Hypothalamus (tissue), 51 donors: Measurements from ENCODE around the gene TEKT2.
A peak's percentile ranks its signal among the peaks of the same experiment; 100 is the strongest.

Experiments
- DNase-seq, 51 donors: peaks; one replicate each; lab custom pipeline; 2025; lab: John Stamatoyannopoulos, UW

The TEKT2 gene, protein sequence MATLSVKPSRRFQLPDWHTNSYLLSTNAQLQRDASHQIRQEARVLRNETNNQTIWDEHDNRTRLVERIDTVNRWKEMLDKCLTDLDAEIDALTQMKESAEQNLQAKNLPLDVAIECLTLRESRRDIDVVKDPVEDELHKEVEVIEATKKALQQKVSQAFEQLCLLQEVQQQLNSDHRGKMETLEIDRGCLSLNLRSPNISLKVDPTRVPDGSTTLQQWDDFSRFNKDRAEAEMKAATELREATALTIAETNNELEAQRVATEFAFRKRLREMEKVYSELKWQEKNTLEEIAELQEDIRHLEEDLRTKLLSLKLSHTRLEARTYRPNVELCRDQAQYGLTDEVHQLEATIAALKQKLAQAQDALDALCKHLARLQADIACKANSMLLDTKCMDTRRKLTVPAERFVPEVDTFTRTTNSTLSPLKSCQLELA

DNA sequence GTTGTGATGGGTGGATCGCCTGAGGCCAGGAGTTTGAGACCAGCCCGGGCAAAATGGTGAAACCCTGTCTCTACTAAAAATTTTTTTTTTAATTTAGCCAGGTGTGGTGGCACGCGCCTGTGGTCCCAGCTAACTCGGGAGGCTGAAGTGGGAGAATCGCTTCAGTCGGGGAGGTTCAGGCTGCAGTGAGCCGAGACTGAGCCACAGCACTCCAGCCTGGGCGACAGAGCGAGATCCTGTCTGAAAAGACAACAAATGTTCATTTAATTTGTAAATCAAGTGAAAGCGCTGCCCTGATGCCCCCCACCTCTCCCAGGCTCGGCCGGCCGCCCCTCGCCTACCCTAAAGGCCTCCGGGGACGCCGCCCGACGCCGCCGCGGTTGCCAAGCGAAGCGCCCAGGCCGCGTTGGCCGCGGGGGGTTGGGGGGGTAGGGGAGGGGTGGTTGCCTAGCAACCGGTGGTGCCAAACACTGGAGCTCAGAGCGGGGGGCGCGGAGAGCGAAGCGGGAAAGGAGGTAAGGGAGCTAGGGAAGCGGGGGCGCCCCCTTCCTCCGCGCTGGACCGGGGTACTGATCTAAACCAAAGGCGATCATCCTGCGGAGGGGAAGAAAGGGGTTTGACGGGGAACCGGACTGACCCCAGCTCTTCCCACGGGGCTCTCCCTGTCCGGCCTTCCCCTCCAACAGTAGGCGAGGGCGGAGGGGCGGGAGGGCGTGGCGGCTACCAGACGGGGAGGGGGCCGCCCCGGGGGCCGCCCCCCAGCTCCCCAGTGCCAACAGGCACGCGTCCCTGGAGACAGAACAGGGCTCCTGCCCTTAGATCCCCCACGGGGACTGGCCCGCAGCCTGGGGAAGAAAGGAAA lies at the start of gene TEKT2:
Gene TEKT2 (plus strand): TSS at position 460 of the 862 bp plus-strand sequence. CDS start 828 bp downstream, outside the sequence.
- DNase-seq = peak in 41 of 51 donors; percentile 15 to 79 (median 55)

DNA sequence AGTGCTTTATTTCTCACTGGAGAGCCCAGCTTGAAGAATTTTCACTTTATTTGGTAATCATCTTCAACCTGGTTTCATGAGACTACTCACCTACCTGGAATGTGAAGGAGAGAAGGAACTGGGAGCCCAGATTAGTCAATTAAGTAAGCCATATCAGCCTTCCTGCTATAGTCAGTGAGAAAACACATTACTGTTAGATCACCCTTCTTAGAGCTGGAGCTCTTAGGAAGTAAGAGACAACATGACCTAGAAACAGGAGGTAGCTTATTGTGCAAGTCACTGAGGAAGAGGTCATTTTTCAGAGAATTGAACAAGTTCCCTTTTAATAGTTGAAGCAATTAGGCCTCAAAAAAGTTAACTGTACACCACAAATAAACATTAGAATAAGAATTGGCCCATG lies 49.2 kb upstream of the TEKT2 start:
- no peak for DNase-seq

DNA sequence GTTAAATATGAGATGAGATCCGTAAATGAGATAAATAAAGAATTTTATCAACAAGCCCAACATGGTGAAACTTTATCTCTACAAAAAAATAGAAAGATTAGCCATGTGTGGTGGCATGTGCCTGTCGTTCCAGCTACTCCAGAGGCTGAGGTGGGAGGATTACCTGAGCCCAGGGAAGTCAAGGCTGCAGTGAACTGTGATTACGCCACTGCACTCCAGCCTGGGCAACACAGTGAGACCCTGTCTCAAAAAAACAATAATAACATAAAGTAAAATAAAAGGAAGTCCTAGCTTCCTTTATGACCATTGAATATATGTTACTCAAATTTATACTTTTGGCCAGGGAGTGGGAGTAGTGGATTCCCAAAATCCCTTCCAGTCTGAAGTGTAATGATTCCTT lies 48.7 kb upstream of the TEKT2 start:
- no peak for DNase-seq

DNA sequence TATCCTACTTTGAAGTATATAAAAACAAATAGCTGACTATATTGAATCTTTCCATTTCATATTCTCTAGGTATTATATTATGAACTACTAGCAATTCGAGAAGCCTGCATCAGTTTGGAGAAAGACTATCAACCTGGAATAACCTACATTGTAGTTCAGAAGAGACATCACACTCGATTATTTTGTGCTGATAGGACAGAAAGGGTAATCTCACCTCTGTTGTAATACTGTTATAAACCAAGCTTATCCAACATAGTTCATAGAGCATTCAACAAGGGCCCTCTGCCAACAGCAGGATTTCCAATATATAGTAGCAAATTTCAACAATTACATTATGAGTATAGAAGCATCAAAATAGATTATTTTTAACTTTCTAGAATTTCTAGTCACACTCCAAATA lies 43.7 kb upstream of the TEKT2 start:
- no peak for DNase-seq

DNA sequence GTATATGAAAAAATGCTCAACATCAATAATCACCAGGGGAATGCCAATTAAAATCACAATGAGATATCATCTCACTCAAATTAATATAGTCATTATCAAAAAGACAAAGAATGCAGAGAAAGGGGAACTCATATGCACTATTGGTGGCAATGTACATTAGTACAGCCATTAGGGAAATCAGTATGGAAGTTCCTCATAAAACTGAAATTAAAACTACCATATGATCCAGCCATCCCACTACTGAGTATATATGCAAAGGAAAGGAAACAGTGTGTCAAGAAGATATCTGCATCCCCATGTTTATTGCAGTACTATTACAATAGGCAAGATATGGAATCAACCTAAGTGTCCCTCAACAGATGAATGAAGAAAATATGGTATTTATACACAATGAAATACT lies 32.1 kb upstream of the TEKT2 start:
- no peak for DNase-seq

DNA sequence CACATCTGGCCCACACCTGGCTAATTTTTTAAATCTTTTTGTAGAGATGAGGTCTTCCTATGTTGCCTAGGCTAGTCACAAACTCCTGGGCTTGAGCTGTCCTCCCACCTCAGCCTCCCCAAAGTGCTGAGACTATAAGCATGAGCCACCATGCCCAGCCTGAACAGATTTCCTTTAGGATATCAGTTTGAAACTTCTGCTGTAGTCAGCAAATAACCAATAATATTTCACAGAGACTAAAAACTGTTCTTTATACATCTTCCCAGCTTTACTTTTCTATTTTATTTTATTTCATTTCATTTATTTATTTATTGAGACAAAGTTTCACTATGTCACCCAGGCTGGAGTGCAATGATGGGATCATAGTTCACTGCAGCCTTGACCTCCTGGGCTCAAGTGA lies 29.9 kb upstream of the TEKT2 start:
- DNase-seq = no peak

DNA sequence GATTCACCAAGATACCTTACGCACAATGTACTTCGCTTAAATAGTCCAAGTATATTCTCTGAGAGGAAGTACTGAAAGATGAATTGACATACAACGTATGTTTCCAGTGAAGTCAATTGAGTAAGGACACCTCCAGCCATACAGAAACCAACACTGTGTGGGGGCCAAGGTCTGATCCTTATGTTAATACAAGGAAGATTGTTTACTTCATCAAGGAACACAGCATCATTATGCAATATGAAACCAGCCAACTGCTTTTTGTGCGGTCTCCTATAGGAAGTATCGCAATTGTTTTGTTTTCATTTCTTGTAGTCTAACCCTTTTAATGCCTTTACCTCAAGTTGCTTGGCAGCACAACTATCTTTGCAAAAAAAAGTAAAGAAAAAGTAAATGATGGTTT lies 28.2 kb upstream of the TEKT2 start:
- no peak for DNase-seq

DNA sequence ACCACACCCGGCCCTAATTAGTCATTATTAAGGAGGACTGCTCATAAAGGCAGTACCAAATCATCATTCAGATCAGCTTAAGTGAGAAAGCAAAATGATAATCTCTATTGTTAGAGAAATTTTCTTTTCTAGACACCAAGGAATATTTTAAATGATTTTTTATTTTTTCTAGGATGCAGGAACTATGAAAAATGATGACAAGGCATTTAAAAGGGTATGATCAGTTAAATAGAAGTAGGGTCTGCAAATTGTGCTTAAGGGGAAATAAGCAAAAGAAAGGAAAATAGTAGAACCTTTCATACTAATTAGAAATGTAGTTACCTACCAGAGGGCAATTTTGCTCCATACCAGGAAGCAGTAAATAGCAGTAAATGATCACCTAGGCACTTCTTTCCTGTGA lies 21.6 kb upstream of the TEKT2 start:
- no peak for DNase-seq

DNA sequence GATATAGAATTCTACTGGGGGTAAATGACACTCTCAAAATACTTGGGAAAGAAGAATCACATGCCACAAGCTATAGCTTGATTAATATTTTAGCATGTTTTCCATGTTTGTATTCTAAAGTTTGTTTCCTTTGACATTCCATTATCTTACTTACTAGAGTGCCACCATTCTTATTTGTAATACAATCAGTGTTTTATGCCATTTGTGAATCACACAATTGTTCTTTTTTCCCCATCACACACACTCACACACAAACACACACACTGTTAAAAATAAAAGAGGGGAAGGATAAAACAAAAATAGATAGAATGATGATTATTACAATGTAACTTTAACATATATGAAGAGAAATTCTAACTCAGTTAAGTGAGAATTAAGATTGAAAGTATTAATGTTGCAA lies 16.0 kb upstream of the TEKT2 start:
- DNase-seq = peak in 1 of 51 donors; percentile 15

DNA sequence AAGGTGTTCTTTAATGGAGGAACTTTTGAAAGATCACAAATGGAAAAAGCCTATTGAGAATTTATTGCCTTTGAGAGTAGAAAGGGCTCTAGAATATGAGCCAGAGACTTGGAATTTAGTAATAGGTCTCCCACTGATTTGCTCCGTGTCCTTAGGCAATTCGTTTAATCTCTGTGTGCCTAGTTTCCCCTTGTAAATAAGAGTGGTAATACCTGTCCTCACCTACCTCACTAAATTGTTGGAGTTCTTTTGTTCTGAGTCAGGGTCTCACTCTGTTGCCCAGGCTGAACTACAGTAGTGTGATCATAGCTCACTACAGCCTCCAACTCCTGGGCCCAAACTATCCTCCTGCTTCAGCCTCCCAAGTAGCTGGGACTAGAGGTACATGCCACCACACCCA lies 15.0 kb upstream of the TEKT2 start:
- DNase-seq = no peak

DNA sequence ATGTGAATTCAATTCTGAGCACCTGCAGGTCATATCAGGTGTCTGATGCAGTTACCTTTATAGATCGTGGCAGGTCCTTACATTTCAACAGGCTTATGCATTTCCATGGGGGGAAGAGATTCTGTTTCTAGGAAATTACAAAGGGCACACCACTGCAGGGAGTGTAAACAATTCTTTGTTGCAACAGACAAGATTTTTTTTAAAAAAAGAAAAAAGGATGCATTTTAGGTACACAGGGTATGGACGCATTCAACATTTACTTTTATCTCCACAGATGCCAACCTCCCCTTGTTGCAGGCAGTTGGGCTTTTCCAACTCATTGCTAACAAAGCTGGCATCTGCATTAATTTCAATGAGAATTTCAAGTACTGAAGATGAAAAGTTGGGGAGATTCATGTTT lies 13.5 kb upstream of the TEKT2 start:
- DNase-seq = no peak

DNA sequence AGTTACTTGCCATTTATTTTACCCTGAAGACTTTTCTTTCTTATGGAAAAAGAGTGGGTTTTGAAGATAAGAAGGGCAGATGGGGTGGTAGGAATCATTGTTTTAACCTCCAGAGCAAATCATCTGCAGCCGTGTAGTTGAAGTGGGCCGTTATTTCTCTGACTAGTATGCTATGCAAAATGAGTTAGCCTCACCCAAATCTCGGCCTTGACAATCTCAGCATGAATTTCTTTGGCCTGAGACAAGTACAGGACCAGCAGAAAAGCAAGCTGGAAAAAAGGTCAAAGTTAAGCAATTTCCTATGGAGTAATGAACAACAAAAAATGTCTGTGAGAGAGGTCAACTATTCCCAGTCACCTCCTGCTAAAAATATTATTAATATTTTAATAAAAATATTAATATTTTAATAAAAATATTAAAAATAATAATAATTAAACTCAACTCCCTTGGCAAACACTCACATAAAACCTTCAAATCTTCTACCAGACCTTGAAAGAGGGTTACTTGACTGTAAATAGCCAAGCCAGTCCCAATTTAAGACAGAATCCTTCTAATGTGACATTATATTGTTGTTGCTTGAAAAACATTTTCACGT lies 6.8 kb upstream of the TEKT2 start:
- DNase-seq = no peak

DNA sequence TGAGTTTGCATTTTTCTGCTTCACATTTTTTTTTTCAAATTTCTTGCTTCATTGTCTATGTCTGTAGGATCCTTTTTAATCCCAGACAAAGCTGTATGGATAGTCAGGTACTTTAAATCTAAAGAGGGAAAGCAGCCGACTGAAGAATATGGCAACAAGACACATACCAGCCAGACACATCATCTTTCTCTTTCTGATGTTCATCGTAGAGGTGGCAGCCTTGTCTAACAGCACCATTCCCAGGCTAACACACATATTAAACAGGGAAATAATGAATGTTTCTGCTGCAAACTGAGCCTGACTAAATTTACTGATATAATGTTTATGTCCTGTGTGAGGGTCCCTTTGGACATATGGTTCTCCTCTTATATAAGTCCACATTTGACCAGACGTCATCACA lies 3.7 kb upstream of the TEKT2 start:
- DNase-seq = no peak

DNA sequence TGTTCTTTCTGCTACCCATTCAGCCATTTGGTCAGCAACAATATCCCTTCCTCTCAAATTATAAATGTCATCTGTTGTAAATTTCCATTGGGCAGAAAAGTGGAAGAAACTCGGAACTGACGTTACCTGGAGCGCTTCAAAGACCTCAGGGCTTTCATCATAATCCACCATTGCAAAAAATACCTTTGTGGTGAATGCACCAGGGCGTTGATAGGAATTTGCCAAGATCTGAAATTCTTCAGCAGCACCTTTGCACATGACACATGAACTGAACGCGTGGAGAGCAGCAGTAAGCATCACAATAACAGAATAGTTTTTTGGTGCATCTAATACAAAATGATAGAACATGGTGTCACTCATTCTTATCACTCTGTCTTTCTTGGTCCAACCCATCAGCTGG lies 3.1 kb upstream of the TEKT2 start:
- no peak for DNase-seq

DNA sequence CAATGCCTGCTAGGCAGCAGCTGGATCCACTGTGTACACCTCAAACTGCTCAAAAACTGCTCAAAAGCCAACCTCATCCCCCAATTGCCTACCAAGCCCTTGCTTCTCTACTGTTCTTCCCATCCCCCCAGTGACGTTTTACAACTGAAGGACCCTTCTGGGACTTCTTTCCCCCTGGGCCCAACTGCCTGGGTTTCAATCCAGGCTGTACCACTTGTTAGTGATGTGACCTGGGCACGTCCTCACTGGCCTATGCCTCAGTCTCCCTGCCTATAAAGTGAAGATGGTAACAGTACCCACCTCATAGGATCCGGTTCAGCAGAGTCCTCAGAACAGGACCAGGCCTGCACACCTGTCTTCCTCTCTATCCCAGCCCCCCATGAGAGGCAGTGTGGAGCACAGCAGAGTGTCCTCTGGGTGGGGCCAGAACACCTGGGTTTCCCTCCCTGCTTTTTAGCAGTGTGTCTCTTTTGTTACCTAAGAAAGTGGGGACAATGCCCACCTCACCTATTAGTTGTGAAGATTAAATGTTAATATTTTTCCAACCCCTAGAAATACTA lies 1.9 kb upstream of the TEKT2 start:
- no peak for DNase-seq

DNA sequence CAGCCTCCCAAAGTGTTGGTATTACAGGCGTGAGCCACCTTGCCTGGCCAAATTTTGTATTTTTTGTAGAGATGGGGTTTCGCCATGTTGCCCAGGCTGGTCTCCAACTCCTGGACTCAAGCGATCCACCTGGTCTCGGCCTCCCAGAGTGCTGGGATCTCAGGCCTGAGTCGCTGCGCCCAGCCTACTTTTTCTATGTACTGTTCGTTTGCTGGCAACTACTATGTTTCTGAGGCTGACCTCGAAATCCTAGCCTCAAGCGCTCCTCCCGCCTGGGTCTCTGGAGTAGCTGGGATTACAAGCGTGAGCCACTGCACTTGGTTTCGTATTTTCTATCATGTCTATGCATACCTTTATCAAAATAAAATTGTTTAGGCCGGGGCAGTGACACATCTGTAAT lies 675 bp upstream of the TEKT2 start:
- no peak for DNase-seq

DNA sequence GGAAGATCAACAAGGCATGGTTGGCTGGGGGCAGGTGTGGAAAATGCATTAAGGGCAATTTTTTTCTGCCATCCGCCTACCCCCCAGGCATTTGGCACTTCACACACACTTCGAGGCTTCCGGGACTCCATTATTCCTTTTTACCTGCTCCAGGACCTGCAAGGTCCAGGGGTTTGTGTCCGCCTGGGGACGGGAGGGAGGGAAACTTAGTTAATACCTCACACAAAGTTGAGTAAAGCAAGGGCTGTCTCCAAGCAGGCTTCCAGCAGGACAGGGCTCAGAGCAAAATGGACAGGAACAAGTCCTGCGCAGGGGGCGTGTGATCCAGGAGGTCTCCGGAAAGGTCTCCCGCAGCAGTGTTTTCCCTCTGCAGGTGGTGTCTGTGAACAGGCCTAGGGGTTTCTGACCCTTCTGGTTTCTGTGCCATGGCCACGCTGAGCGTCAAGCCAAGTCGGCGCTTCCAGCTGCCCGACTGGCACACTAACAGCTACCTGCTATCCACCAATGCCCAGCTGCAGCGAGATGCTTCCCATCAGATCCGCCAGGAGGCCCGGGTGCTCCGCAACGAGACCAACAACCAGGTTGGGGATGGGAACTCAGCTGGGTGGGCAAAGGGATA lies 712 bp downstream of the TEKT2 start:
- DNase-seq = peak in 3 of 51 donors; percentile 21 to 29 (median 23)

DNA sequence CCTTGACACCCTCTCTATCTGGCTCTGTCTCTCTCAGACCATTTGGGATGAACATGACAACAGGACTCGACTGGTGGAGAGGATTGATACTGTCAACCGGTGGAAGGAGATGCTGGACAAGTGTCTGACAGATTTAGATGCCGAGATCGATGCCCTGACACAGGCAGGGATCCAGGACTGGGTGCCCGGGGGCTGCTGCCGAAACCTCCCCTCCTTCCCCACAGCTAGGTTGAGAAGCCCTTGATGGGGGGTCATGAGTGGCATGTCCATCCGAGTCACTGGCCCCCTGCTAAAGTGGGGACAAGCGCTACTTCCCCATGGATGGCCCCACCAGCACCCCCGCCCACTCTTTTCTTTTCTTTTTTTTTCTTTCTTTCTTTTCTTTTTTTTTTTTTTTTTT lies 1.2 kb downstream of the TEKT2 start:
- DNase-seq = no peak

DNA sequence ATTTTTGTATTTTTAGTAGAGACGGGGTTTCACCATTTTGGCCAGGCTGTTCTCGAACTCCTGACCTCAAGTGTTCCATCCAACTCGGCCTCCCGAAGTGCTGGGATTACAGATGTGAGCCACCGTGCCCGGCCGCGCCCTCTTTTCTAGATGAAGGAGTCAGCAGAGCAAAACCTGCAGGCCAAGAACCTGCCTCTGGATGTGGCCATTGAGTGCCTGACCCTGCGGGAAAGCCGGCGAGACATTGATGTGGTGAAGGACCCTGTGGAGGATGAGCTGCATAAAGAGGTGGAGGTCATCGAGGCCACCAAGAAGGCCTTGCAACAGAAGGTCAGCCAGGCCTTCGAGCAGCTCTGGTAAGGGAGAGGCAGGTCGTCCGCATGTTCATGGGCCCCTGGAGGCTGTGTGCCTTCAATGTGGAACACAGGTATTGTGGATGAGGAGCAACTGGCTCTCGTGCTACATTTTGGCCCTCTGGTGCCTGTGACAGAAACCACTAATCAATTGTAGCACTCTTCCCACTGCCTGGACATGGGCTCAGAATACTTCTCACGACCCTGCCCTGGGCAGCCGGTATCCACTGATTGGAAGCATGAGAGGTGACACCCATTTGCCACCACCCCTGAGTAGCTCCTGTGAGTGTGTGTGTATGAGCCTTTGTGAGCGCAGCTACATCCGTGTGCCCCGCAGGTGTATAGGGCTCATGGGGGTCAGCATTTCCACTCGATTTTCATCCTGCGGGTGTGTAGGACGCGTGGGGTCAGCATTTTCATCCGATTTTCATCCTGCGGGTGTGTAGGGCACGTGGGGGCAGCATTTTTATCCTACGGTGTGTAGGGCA lies 2.0 kb downstream of the TEKT2 start:
- DNase-seq = no peak
